Urothelium cell line (cell line): ENCODE measurements around the gene TAPBPL.
A peak's percentile ranks its signal among the peaks of the same experiment; 100 is the strongest.

ENCODE experiments used
- DNase-seq: peaks from one replicate; pipeline ENCODE4 v3.0.0; 2011; ENCODE audit warnings: low spot score, mixed read lengths
- FAIRE-seq: peaks from 2 replicates; lab custom pipeline; 2011; peaks lifted over from hg19 to GRCh38; lab: Jason Lieb, UNC

The TAPBPL gene

DNA sequence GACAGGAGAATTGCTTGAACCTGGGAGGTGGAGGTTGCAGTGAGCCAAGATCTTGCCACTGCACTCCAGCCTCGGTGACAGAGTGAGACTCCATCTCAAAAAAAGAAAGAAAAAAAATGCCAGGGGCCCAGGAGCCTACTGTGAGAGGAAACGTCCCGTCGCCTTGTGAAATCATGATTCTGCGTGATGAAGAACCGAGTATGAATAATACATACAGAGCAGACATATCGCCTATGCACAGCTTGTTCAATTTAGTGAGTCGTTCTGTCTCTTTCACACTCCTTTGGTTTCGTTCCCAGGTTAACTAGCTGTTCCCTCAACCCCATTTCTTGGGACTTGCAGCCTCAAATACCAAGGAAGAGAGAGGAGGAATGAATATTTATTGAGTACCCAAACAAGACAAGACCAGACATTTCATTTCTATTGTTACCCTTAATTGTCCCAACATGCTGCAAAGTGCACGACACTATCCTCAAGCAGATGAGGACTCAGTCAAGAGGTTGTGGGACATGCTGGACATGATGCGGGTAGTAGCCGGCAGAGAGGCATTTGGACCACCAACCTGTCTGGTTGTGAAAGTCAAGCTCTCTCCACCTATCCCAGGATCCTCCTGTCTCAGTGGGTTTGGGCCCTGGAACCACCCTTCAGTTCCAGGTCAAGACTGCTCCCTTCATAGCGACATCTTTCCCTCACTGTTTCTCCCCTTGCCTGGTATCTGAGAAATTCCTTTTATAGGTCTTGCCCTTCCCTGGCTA is 15.7 kb upstream of the TAPBPL start:
- FAIRE-seq = no peak
- no peak for DNase-seq

DNA sequence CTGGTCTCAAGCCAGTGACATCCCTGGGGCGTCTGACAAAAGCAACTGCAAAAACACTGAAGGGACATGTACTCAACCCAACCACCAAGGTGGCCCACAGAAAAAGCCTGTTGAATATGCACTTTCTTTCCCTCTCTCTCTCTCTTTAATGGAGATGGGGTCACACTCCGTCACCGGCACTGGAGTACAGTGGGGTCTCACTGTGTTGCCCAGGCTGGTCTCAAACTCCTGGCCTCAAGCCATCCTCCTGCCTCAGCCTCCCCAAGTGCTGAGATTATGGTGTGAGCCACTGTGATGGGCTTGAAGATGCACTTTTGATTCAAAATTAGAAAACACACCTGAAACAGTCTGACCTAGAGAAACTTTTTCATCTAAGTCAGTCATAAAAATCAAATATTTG is 14.3 kb upstream of the TAPBPL start:
- no peak for FAIRE-seq
- DNase-seq = no peak

DNA sequence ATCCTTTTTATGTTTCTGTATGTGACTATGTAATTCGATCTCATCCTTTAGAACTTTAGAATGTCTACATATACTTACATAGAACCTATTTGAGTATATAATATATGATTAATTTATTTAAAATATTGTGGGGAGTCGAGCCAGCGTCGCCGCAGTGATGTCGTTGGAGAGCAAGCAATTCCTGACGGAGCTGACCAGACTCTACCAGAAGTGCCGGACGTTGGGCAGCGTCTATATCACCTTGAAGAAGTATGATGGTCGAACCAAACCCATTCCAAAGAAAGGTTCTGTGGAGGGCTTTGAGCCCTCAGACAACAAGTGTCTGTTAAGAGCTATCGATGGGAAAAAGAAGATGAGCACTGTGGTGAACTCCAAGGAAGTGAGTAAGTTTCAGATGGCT is 13.5 kb upstream of the TAPBPL start:
- DNase-seq = no peak
- no peak for FAIRE-seq

DNA sequence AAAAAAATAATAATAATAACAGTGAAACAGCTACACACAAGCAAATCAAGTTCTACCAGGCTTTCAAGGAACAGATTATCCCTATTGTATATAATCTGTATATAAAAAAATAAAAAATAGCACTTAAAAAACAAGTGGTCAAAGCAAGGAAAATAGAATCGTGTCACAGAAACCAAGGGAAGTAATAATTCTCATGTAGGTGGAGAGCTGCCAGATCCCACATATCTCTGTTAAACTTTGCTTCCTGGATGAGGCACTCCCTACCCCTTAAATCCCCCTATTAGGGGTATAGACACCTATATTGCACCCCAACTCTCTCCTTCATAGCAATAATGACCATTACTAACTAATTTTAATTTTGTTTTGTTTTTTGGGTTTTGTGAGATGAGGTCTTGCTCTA is 11.5 kb upstream of the TAPBPL start:
- DNase-seq = no peak
- FAIRE-seq = no peak

DNA sequence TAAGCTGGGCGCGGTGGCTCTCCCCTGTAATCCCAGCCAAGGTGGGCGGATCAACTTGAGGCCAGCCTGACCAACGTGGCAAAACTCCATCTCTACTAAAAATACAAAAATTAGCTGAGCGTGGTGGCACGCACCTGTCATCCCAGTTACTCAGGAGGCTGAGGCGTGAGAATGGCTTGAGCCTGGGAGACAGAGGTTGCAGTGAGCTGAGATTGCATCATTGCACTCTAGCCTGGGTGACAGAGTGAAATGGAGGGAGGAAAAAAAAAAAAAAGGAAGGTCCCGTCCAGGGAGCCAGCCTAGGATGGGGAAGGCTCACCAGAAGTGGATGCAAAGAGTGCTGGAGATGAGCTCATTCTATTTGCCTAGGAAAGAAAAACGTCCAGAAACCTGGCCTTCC is 9.0 kb upstream of the TAPBPL start:
- no peak for DNase-seq

DNA sequence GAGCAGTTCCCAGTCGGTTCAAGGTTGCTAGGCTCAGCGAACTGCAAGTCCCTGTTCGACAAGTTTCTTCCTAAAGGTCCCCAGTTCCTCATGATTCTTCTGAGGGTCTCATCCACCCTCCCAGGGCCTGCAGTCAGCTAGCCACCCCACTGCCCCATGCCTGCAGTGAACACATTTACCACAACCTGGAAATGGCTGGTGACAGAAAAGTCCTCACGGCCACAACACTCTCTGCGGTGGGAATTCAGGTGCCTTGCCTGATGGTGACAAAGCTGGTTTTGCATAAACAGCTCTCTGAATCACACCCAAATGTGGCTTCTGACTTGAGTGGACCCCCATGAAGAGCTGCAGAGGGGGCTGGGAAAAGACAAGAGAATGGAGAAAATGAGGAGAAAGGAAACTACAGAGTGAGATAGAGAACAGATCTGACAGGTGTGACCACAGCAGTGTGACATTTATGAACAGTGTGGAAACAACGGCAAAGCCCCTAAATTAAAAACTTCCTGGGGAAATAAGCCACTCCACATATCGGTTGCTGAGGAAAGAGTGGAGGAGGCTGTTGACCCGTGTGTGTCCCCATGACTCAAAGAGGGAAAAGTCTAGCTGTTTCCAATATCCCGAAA is 8.4 kb upstream of the TAPBPL start:
- DNase-seq (no peak), FAIRE-seq (no peak)

More for the DNA sequence above, 9.0 kb upstream of the TAPBPL start:
- FAIRE-seq = no peak

DNA sequence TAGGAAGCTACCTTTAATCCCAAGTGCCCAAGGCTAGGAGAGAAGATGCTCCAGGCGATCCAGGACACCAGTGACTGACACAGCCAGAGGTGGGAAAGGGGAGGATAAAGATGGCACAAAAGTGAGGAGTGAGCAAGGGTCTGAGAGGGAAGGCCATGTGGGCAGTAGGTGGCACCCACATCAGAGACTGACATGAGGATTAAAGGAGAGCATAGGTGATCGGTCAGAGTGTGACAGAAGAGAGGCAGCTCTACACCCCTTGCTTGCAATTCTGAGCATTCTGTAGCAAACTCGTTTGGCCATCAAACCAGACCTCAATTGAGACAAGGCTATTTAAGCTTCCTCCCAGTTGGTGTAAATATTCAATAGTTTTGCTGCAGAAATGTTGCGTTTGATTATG is 7.8 kb upstream of the TAPBPL start:
- peak; percentile 52 for FAIRE-seq
- no peak for DNase-seq

DNA sequence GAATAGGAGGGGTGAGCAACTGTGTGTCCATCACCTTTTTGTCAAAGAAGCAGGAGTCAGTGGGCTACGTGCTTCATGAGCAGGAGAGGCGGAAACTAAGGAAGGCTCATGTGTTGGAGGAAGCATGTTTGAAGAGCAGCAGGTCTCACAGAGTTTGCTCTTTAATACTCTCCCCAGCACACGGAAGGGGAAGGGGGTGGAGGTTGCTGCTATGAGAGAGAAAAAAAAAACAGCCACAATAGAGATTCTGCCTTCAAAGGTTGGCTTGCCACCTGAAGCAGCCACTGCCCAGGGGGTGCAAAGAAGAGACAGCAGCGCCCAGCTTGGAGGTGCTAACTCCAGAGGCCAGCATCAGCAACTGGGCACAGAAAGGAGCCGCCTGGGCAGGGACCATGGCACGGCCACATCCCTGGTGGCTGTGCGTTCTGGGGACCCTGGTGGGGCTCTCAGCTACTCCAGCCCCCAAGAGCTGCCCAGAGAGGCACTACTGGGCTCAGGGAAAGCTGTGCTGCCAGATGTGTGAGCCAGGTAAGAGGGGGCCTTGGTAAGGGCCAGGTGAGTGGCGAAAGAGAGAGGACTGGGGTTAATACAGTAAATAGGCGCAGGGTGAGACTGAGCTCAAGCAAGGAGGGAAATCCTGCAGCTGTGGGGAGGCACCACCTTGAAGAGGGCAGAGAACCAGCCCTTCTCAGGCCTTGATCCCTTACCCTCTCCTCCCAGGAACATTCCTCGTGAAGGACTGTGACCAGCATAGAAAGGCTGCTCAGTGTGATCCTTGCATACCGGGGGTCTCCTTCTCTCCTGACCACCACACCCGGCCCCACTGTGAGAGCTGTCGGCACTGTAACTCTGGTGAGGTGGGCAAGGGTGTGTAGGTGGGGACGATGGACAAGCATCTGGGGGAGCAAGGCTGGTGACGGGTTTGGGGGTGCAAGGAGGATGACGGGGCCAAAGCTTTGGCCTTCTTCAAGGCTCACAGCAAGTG is 6.8 kb upstream of the TAPBPL start, which contains the start of gene CD27:
Gene CD27 (plus strand): TSS at position 252 of the 985 bp plus-strand sequence. CDS start 141 bp downstream, at position 393.
- no peak for FAIRE-seq
- no peak for DNase-seq

DNA sequence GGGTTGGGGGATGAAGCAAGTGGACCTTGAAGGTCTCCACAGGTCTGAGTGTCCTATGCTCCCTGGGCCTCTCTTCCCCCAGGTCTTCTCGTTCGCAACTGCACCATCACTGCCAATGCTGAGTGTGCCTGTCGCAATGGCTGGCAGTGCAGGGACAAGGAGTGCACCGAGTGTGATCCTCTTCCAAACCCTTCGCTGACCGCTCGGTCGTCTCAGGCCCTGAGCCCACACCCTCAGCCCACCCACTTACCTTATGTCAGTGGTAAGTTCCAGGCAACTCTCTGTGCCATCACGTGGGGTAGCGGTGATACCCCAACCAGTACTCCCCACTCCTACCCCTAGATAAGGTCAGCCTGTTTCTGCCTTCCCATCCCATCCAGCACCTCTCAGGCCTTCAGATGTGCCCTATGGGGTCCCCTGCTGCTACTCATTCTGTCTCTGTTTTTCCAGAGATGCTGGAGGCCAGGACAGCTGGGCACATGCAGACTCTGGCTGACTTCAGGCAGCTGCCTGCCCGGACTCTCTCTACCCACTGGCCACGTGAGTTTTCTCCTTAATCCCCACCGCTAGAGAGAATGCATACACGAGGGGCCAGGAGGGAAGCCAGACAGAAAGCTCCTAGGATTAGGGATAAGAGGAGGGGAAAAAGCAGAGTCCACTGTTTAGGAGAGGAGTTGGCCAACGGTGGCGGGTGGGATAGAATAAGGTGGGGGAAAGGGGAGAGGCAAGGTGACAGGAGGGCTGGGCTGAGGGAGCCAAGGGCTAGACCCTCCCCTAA is 1.6 kb upstream of the TAPBPL start:
- peak; percentile 79 for FAIRE-seq
- DNase-seq = no peak

DNA sequence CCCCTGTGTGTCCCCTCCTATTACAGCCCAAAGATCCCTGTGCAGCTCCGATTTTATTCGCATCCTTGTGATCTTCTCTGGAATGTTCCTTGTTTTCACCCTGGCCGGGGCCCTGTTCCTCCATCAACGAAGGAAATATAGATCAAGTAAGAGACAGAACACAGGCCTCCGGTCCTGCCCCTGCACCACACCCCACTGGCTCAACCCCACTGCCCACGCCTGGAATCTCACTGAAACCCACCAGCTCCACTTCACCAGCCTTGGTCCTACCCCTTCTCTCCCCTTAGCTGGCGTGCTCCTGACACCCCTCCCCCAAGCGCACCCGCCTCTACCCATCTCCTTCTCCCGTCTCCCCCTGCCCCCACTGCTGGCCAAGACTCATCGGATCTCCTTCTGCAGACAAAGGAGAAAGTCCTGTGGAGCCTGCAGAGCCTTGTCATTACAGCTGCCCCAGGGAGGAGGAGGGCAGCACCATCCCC is 934 bp upstream of the TAPBPL start:
- FAIRE-seq = no peak
- no peak for DNase-seq

DNA sequence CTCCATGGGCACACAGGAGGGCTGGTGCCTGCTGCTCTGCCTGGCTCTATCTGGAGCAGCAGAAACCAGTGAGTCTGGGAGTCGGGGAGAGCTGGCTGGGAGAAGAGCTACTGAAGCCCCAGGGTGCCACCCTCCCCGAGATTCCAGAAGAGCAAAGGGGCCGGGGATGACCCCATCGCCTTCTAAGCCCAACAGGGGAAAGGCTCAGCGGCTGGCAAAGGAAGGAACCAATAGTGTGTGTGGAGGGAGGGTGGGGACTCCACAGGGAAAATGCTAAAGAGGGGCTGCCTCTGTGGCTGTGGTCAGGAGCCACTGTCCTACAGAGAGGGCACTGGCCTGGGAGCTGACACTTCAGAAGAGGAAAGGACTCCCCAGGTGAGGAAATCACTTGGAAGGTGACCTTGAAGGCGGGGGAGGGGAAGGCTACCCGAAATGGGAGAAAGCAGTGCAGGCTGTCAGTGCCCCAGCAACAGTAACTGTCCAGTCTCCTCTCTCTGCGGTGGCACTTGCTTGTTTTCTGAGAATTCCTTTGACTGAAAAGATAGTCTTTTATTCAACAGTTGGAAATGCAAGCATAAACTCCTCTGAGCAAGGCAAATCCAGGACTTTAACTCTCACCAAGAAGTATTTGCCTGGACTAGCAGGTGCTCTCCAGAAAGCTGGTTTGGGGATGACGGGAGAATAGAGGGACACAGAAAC is 552 bp downstream of the TAPBPL start:
- DNase-seq (no peak), FAIRE-seq (peak; percentile 23)

DNA sequence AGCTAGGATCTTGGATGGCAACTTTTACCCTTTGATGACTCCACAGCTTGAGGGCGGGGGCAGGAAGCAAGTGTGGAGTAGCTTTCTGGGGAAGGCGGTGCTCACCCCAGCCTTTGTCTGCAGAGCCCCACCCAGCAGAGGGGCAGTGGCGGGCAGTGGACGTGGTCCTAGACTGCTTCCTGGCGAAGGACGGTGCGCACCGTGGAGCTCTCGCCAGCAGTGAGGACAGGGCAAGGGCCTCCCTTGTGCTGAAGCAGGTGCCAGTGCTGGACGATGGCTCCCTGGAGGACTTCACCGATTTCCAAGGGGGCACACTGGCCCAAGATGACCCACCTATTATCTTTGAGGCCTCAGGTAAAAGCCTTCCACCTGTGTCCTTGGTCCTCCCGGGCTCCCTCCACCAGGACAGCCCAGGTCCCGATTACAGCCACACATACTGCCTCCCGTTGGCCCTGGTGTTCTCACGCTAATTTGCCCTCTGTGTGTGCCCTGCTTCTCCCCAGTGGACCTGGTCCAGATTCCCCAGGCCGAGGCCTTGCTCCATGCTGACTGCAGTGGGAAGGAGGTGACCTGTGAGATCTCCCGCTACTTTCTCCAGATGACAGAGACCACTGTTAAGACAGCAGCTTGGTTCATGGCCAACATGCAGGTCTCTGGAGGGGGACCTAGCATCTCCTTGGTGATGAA is 1.2 kb downstream of the TAPBPL start:
- peak; percentile 77 for FAIRE-seq
- no peak for DNase-seq

DNA sequence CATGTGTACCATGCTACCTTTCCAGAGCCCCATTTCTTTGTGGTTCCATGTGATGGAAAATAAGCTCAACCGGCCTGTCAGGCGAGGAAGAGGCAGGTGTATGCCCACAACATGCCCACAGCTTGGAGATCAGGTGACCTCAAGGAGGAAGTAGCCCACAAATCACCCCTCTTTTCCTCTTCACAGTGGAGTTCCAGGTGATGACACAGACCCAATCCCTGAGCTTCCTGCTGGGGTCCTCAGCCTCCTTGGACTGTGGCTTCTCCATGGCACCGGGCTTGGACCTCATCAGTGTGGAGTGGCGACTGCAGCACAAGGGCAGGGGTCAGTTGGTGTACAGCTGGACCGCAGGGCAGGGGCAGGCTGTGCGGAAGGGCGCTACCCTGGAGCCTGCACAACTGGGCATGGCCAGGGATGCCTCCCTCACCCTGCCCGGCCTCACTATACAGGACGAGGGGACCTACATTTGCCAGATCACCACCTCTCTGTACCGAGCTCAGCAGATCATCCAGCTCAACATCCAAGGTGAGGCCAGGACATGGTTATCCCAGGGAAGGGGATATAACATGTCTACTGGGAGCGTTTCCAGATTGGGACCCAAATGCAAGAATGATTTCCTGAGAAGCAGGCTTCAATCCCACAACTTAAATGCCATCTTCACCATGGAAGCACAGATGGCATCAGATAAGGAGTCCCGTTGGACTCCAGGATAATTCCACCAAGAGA is 5.5 kb downstream of the TAPBPL start:
- DNase-seq (no peak), FAIRE-seq (no peak)

DNA sequence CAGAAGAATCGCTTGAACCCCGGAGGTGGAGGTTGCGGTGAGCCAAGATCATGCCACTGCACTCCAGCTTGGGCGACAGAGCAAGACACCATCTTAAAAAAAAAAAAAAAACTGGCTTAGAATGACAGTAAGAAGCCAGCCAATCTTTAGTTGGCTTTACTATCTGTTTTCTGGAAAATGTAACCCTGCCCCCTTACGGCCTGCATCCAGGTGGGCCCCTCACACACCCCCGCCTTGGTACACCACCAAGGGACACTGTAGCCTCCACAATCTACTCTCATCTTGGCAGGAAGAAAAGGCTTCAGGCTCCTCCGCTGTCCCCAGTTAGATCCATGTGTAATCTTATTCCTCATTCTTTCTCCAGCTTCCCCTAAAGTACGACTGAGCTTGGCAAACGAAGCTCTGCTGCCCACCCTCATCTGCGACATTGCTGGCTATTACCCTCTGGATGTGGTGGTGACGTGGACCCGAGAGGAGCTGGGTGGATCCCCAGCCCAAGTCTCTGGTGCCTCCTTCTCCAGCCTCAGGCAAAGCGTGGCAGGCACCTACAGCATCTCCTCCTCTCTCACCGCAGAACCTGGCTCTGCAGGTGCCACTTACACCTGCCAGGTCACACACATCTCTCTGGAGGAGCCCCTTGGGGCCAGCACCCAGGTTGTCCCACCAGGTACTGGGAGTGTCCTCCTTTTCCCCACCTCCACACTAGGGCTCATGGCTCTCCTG is 6.6 kb downstream of the TAPBPL start:
- FAIRE-seq (no peak), DNase-seq (no peak)

DNA sequence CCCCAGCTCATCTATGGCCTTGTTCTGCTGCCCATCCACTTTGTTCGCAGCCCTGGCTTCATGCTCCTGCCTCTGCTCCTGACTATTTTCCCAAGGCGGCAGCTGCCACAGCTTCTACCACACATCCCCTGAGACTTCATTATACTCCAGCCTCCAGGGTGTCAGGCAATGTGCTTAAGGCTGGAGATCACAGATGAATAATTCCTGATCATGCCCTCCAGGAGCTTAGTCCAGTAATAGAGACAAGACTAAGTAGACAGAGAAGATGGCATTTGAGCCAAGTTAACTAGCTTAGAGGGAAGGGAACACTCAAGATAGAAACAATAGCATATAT is 7.1 kb downstream of the TAPBPL start:
- FAIRE-seq (peak; percentile 27), DNase-seq (no peak)

DNA sequence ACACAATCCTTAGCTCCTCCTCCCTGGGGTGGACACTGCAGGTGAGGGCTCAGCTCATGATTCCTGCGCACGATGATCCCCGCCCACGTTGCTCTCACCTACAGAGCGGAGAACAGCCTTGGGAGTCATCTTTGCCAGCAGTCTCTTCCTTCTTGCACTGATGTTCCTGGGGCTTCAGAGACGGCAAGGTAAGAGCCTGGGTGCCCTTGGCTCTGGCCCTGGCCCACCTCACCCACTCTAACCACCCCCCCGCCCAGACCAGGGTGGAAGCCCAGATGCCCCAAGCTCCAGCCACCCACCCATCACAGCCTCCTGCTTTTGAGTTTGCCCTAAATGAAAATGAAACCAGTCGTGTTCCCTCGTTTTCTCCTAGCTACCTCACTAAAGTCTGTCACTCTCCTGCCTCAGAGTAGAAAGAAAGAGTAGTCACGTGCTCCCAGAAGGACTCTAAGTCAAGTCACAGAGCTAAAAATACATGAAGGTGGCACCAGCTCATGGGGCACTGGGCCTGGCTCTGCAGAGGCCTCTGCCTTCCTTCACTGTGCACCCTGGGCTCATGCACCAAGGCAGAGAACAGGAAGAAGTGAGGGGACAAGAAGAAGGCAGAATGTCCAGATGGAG is 9.0 kb downstream of the TAPBPL start:
- FAIRE-seq = no peak
- DNase-seq = no peak

DNA sequence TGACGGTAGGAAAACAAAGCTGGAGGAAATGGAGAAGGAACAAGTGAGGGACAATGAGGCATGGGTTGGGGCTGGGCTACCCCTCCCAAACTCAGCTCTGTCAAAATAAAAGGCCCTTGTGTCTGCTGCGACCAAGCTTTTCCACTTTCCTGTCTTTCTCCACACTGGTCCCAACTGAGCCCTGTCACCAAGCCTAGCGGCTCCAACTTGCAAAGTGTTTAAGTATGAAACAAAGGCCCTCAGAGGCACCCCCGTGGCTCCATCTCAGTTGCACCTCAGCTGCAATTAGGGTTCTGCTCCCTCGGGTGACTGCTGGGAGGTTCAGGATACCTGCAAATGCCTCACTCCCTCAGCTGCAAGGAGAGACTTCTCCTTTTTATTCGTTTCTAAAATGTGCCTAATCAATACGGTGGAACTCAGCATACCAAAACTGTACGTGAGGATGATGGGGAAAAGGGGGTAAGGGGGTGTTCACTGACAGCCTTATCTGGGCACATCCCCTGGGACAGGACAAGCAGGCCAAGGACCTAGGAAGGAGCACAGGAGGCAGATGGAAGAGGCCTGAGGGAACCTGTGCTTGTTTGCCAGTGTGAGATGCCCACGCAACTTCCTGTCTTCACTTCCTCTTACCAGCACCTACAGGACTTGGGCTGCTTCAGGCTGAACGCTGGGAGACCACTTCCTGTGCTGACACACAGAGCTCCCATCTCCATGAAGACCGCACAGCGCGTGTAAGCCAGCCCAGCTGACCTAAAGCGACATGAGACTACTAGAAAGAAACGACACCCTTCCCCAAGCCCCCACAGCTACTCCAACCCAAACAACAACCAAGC is 9.8 kb downstream of the TAPBPL start:
- FAIRE-seq (no peak), DNase-seq (no peak)
